ENCODE results near the gene ASS1. TPM values are rescaled to one million over a fixed set of nuclear protein-coding genes. Genes with fewer than 3 reads are reported as not detected.

Gene ASS1
- total RNA-seq, 3 donors from 2014 or later (not counting 1 experiment from before 2014, with no cell fraction given), result 1.3 TPM; not detected in 2

DNA sequence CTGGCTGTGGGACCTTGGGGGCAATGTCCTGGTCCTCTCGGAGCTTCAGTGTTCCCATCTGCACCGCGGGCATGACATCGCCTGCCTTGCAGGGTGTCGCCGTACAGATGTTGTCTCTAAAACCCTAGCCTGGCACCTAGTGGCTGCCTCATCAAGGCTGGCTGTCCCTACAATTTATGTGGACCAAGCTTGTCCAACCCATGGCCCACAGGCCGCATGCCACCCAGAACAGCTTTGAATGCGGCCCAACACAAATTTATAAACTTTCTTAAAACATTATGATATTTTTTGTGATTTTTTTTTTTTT is 18.3 kb upstream of the ASS1 start:
- no peak overlapping the region for H3K4me3 ChIP-seq (ENCODE audit: low read length)
- H3K9me3 ChIP-seq (ENCODE audit: control insufficient read depth, insufficient read depth, low read length), result peaks cover 9% of the 10 kb centered on the region
- H3K4me1 ChIP-seq (ENCODE audit: control insufficient read depth, insufficient read depth, low read length), result no peaks in the 10 kb centered on the region
- no peak for ATAC-seq
- 91% methylated on average over 6 of the region's 8 CpGs for WGBS (ENCODE audit: insufficient coverage)
- Mint-ChIP-seq H3K9me3 (no peaks in the 10 kb centered on the region), H3K4me3 (no peak overlapping the region), H3K27ac (no peak overlapping the region), H3K36me3 (no peaks in the 10 kb centered on the region), H3K4me1 (no peaks in the 10 kb centered on the region), H3K27me3 (ENCODE audit: low read depth in 2 of 2) (peaks cover 0 to 9% of the 10 kb centered on the region in 2 donors)
- no peaks in the 10 kb centered on the region for H3K27me3 ChIP-seq (ENCODE audit: control insufficient read depth, insufficient read depth, low read length)
- TF ChIP-seq, protein P1, sequence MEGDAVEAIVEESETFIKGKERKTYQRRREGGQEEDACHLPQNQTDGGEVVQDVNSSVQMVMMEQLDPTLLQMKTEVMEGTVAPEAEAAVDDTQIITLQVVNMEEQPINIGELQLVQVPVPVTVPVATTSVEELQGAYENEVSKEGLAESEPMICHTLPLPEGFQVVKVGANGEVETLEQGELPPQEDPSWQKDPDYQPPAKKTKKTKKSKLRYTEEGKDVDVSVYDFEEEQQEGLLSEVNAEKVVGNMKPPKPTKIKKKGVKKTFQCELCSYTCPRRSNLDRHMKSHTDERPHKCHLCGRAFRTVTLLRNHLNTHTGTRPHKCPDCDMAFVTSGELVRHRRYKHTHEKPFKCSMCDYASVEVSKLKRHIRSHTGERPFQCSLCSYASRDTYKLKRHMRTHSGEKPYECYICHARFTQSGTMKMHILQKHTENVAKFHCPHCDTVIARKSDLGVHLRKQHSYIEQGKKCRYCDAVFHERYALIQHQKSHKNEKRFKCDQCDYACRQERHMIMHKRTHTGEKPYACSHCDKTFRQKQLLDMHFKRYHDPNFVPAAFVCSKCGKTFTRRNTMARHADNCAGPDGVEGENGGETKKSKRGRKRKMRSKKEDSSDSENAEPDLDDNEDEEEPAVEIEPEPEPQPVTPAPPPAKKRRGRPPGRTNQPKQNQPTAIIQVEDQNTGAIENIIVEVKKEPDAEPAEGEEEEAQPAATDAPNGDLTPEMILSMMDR (IDR thresholded peaks at IDR 0.05), result no peak
- intact Hi-C loops (cut with micrococcal nuclease), result no loop called here
- H3K27ac ChIP-seq (ENCODE audit: low read length), result no peak overlapping the region
- no peak for DNase-seq
- H3K36me3 ChIP-seq (ENCODE audit: control insufficient read depth, insufficient read depth, low read length), result no peaks in the 10 kb centered on the region

DNA sequence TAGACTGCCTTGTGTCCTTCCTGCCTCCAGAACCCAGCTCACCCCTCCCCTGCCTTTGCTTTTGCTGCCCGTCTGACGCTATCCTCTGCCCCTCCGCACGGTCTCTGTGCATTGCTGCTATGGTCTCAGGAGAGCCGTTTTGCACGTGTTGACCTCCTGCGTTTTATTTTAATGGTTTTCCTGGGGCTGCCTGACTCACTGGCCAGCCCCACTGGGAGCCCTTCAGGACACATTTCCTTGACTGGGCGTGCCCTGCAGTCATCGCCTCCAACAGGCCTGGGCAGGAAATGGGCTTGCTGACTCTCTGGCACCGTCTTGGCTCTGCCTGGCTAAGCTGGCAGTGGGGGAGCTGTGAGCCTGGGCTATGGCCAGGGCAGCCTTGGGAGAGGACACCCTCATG is 17.9 kb upstream of the ASS1 start:
- no peaks in the 10 kb centered on the region for H3K4me1 ChIP-seq (ENCODE audit: control insufficient read depth, insufficient read depth, low read length)
- 78% methylated on average over 10 of the region's 10 CpGs for WGBS (ENCODE audit: insufficient coverage)
- Mint-ChIP-seq H3K27me3 (ENCODE audit: low read depth in 2 of 2) (peaks cover 2 to 9% of the 10 kb centered on the region in 2 donors), H3K9me3 (no peaks in the 10 kb centered on the region), H3K4me1 (no peaks in the 10 kb centered on the region), H3K36me3 (no peaks in the 10 kb centered on the region), H3K4me3 (no peak overlapping the region), H3K27ac (no peak overlapping the region)
- intact Hi-C loops (cut with micrococcal nuclease), result no loop called here
- H3K36me3 ChIP-seq (ENCODE audit: control insufficient read depth, insufficient read depth, low read length), result no peaks in the 10 kb centered on the region
- TF ChIP-seq, protein P1 (IDR thresholded peaks at IDR 0.05), result no peak
- H3K4me3 ChIP-seq (ENCODE audit: low read length), result no peak overlapping the region
- H3K27ac ChIP-seq (ENCODE audit: low read length), result no peak overlapping the region
- no peak for DNase-seq
- no peaks in the 10 kb centered on the region for H3K27me3 ChIP-seq (ENCODE audit: control insufficient read depth, insufficient read depth, low read length)
- H3K9me3 ChIP-seq (ENCODE audit: control insufficient read depth, insufficient read depth, low read length), result peaks cover 9% of the 10 kb centered on the region
- ATAC-seq, result no peak

DNA sequence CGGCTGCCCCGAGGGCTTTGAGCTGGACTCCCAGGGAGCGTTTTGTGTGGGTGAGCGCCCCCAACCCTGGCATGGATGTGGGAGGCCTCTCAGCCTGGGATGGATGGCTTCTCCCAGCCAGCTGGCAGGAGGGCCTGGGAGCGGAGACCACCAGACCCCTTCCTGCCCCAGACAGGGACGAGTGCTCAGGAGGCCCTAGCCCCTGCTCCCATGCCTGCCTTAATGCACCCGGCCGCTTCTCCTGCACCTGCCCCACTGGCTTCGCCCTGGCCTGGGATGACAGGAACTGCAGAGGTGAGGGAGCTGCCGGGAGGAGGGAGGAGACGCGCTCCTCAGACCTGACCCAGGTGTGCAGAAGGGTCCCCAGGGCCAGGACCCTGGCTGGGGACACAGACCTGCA is 17.4 kb upstream of the ASS1 start:
- no peak overlapping the region for H3K27ac ChIP-seq (ENCODE audit: low read length)
- DNase-seq (no peak), ATAC-seq (no peak)
- intact Hi-C loops (cut with micrococcal nuclease), result no loop called here
- no peak overlapping the region for H3K4me3 ChIP-seq (ENCODE audit: low read length)
- 91% methylated on average over 12 of the region's 12 CpGs for whole genome bisulfite sequencing (ENCODE audit: insufficient coverage)
- H3K4me3 Mint-ChIP-seq, result no peak overlapping the region
- H3K27me3 Mint-ChIP-seq (ENCODE audit: low read depth in 2 of 2), result peaks cover 6 to 10% of the 10 kb centered on the region in 2 donors
- H3K27me3 ChIP-seq (ENCODE audit: control insufficient read depth, insufficient read depth, low read length), result peaks cover under 1% of the 10 kb centered on the region
- no peaks in the 10 kb centered on the region for H3K36me3 ChIP-seq (ENCODE audit: control insufficient read depth, insufficient read depth, low read length)
- H3K9me3 ChIP-seq (ENCODE audit: control insufficient read depth, insufficient read depth, low read length), result peaks cover 9% of the 10 kb centered on the region
- no peaks in the 10 kb centered on the region for H3K9me3 Mint-ChIP-seq
- H3K27ac Mint-ChIP-seq, result no peak overlapping the region
- no peaks in the 10 kb centered on the region for H3K4me1 Mint-ChIP-seq
- no peaks in the 10 kb centered on the region for H3K36me3 Mint-ChIP-seq
- no peaks in the 10 kb centered on the region for H3K4me1 ChIP-seq (ENCODE audit: control insufficient read depth, insufficient read depth, low read length)
- TF ChIP-seq, protein P1 (IDR thresholded peaks at IDR 0.05), result no peak

DNA sequence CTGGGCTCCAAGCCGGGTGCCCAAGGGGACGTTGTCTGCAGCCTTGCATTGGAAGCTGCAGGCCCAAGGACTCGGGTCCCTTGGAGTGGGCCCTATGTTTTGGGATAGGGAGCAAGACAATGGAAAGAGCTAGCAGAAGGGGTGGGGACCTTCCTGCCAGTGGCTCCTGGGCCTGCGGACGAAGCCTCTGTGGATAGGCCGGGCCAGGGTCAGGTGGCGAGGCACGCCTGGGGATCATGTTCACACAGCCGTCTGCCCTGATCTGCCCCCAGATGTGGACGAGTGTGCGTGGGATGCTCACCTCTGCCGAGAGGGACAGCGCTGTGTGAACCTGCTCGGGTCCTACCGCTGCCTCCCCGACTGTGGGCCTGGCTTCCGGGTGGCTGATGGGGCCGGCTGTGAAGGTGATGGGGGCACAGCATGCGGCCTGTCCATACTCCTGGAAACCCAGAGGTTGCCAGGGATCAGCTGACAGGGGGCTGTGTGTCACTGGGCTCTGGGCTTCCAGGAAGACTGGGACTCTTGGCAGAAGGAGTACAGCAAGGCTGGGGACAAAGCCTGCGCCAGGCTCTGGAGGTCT is 16.6 kb upstream of the ASS1 start:
- no peak overlapping the region for H3K27ac ChIP-seq (ENCODE audit: low read length)
- peaks cover 13 to 15% of the 10 kb centered on the region in 2 donors for H3K27me3 Mint-ChIP-seq (ENCODE audit: low read depth in 2 of 2)

More for the DNA sequence above, 16.6 kb upstream of the ASS1 start:
- peaks cover 5% of the 10 kb centered on the region for H3K4me1 ChIP-seq (ENCODE audit: control insufficient read depth, insufficient read depth, low read length)
- Mint-ChIP-seq H3K4me3 (no peak overlapping the region), H3K4me1 (no peaks in the 10 kb centered on the region), H3K9me3 (no peaks in the 10 kb centered on the region), H3K27ac (no peak overlapping the region), H3K36me3 (no peaks in the 10 kb centered on the region)
- peaks cover 9% of the 10 kb centered on the region for H3K9me3 ChIP-seq (ENCODE audit: control insufficient read depth, insufficient read depth, low read length)
- intact Hi-C loops (cut with micrococcal nuclease), result no loop called here
- DNase-seq (no peak), ATAC-seq (no peak)
- WGBS (ENCODE audit: insufficient coverage), result 91% methylated on average over 20 of the region's 20 CpGs
- H3K36me3 ChIP-seq (ENCODE audit: control insufficient read depth, insufficient read depth, low read length), result no peaks in the 10 kb centered on the region
- H3K4me3 ChIP-seq (ENCODE audit: low read length), result no peak overlapping the region
- TF ChIP-seq, protein P1 (IDR thresholded peaks at IDR 0.05), result no peak
- peaks cover 5% of the 10 kb centered on the region for H3K27me3 ChIP-seq (ENCODE audit: control insufficient read depth, insufficient read depth, low read length)
